Measurements from ENCODE around the gene SLC7A6. TPM values are rescaled to one million over a fixed set of nuclear protein-coding genes. Genes with fewer than 3 reads are reported as not detected.

SLC7A6 gene
- total RNA-seq, 2 experiments from 2014 or later, result 53.1 to 79.5 TPM

DNA sequence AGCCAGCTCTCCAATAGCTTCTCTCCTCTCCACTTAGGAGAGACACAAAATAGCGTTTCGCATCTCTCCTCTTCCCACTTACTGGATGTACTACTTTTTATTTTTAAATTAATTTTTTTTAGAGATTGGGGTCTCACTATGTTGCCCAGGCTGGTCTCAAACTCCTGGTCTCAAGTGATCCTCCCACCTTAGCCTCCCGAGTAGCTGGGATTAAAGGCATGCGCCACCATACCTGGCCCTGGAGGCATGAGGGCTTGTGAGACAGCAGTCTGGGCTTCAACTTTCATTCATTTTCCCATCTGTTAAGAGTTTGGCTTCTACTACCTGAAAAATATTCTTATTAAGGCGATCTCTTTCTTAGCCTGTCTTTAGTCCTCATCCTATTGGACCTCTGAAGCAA is 28.1 kb downstream of the SLC7A6 start:
- ChIA-PET CTCF (ENCODE audit: unreplicated experiment) (interaction anchor here (1.1 to 1.6 kb wide), 2 partner anchors 29 to 31 kb away, joined by 3 to 4 read pairs; partner anchors contain the start of gene SLC7A6), POLR2A (interaction anchor here (0.5 to 3.4 kb wide), 3 partner anchors 9 to 26 kb away, joined by 3 to 18 read pairs (median 3); partner anchors contain the start of genes PRMT7 and SLC7A6OS)
- peaks cover 95% of the 10 kb centered on the region for H3K36me3 ChIP-seq (ENCODE audit: insufficient read depth, low read length)
- H3K79me2 ChIP-seq (ENCODE audit: insufficient read depth, low read depth, low read length), result 0 out of 2 replicates have a peak, but pooled peaks cover 8% of the 10 kb centered on the region
- no peak overlapping the region for H3K27ac ChIP-seq (ENCODE audit: low read depth, low read length, poor library complexity, severe bottlenecking)
- H3K9me2 ChIP-seq (ENCODE audit: insufficient read depth, low read length), result no peaks in the 10 kb centered on the region
- H3K9me3 ChIP-seq (ENCODE audit: low read length), result no peaks in the 10 kb centered on the region
- intact Hi-C loops (cut with micrococcal nuclease; ENCODE audit: unreplicated experiment), result no loop called here
- H3K4me3 ChIP-seq (ENCODE audit: low read depth, low read length, poor library complexity, severe bottlenecking), result no peak overlapping the region
- DNase-seq (ENCODE audit: low spot score), result no peak
- H4K20me1 ChIP-seq (ENCODE audit: insufficient read depth, low read length), result no peaks in the 10 kb centered on the region
- BruUV-seq (replicated peaks), result no TSS peak
- no peak overlapping the region for H3K4me2 ChIP-seq (ENCODE audit: low read length)
- H3K4me1 ChIP-seq (ENCODE audit: insufficient read depth, low read length, poor library complexity, severe bottlenecking), result peaks cover 47% of the 10 kb centered on the region
- H2AFZ ChIP-seq (ENCODE audit: low read length), result no peak overlapping the region
- TF ChIP-seq, protein P1, sequence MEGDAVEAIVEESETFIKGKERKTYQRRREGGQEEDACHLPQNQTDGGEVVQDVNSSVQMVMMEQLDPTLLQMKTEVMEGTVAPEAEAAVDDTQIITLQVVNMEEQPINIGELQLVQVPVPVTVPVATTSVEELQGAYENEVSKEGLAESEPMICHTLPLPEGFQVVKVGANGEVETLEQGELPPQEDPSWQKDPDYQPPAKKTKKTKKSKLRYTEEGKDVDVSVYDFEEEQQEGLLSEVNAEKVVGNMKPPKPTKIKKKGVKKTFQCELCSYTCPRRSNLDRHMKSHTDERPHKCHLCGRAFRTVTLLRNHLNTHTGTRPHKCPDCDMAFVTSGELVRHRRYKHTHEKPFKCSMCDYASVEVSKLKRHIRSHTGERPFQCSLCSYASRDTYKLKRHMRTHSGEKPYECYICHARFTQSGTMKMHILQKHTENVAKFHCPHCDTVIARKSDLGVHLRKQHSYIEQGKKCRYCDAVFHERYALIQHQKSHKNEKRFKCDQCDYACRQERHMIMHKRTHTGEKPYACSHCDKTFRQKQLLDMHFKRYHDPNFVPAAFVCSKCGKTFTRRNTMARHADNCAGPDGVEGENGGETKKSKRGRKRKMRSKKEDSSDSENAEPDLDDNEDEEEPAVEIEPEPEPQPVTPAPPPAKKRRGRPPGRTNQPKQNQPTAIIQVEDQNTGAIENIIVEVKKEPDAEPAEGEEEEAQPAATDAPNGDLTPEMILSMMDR (conservative IDR thresholded peaks at IDR 0.05; ENCODE audit: low read length), result no peak
- no peak for TF ChIP-seq EZH2phosphoT487 (IDR thresholded peaks at IDR 0.05; ENCODE audit: borderline replicate concordance, low read depth, low read length)

DNA sequence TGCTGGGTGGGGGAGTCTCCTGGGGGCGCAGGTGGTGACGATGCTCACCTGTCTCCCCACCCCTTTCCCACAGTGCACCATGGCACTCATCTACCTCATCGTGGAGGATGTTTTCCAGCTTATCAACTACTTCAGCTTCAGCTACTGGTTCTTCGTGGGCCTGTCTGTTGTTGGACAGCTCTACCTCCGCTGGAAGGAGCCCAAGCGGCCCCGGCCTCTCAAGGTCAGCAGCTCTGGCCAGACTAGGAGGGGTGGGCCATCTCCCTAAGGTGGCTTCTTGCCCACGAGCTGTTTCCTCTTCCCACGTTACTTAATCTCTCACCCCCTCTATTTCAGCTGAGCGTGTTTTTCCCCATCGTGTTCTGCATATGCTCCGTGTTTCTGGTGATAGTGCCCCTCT is 32.0 kb downstream of the SLC7A6 start:
- Histone ChIP-seq H2AFZ (ENCODE audit: low read length) (no peak overlapping the region), H3K9me3 (ENCODE audit: low read length) (no peaks in the 10 kb centered on the region), H3K79me2 (ENCODE audit: insufficient read depth, low read depth, low read length) (no peaks in the 10 kb centered on the region), H4K20me1 (ENCODE audit: insufficient read depth, low read length) (peaks cover 6% of the 10 kb centered on the region; the same call in 1 of the 2 replicates), H3K9me2 (ENCODE audit: insufficient read depth, low read length) (no peaks in the 10 kb centered on the region), H3K36me3 (ENCODE audit: insufficient read depth, low read length) (peaks cover 100% of the 10 kb centered on the region), H3K4me3 (ENCODE audit: low read depth, low read length, poor library complexity, severe bottlenecking) (no peak overlapping the region), H3K27ac (ENCODE audit: low read depth, low read length, poor library complexity, severe bottlenecking) (no peak overlapping the region), H3K4me2 (ENCODE audit: low read length) (no peak overlapping the region), H3K4me1 (ENCODE audit: insufficient read depth, low read length, poor library complexity, severe bottlenecking) (peaks cover 10% of the 10 kb centered on the region)
- no TSS peak for BruUV-seq (replicated peaks)
- no peak for DNase-seq (ENCODE audit: low spot score)
- TF ChIP-seq, protein P1 (conservative IDR thresholded peaks at IDR 0.05; ENCODE audit: low read length), result no peak
- TF ChIP-seq EZH2phosphoT487 (IDR thresholded peaks at IDR 0.05; ENCODE audit: borderline replicate concordance, low read depth, low read length), result no peak
- intact Hi-C loops (cut with micrococcal nuclease; ENCODE audit: unreplicated experiment), result no loop called here
- ChIA-PET CTCF (ENCODE audit: unreplicated experiment) (no interaction called here), POLR2A (interaction anchor here (0.5 to 1.3 kb wide), 5 partner anchors 8 to 1148 kb away, joined by 3 to 5 read pairs (median 3); no protein-coding TSS in a partner anchor)

DNA sequence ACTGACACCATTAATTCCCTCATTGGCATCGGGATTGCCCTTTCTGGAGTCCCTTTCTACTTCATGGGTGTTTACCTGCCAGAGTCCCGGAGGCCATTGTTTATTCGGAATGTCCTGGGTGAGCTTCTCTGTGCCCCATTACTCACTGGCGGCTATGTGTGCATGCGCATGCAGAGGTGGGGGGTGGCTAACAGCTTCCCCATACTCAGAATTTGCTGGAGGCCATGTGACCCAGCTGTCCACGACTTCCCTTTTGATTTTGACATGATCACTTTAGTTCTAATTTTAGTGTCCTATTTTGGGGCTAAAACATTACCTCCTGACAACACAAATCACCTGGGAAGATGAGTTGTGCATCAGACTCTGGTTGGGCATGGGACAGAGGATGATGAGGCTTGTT is 32.4 kb downstream of the SLC7A6 start:
- Histone ChIP-seq H3K4me2 (ENCODE audit: low read length) (no peak overlapping the region), H3K9me2 (ENCODE audit: insufficient read depth, low read length) (no peaks in the 10 kb centered on the region), H3K36me3 (ENCODE audit: insufficient read depth, low read length) (peaks cover 100% of the 10 kb centered on the region), H4K20me1 (ENCODE audit: insufficient read depth, low read length) (peaks cover 6% of the 10 kb centered on the region; the same call in 1 of the 2 replicates), H3K27ac (ENCODE audit: low read depth, low read length, poor library complexity, severe bottlenecking) (no peak overlapping the region), H2AFZ (ENCODE audit: low read length) (no peak overlapping the region), H3K79me2 (ENCODE audit: insufficient read depth, low read depth, low read length) (no peaks in the 10 kb centered on the region), H3K9me3 (ENCODE audit: low read length) (no peaks in the 10 kb centered on the region), H3K4me3 (ENCODE audit: low read depth, low read length, poor library complexity, severe bottlenecking) (no peak overlapping the region), H3K4me1 (ENCODE audit: insufficient read depth, low read length, poor library complexity, severe bottlenecking) (peaks cover 6% of the 10 kb centered on the region)
- CTCF ChIA-PET (ENCODE audit: unreplicated experiment), result interaction anchor here (0.6 kb wide), 1 partner anchor 698 kb away, joined by 7 read pairs; no protein-coding TSS in a partner anchor
- intact Hi-C loops (cut with micrococcal nuclease; ENCODE audit: unreplicated experiment), result no loop called here
- POLR2A ChIA-PET, result interaction anchor here (0.5 to 1.3 kb wide), 6 partner anchors 9 to 1147 kb away, joined by 3 to 5 read pairs (median 3); no protein-coding TSS in a partner anchor
- no peak for DNase-seq (ENCODE audit: low spot score)
- no peak for TF ChIP-seq EZH2phosphoT487 (IDR thresholded peaks at IDR 0.05; ENCODE audit: borderline replicate concordance, low read depth, low read length)
- TF ChIP-seq, protein P1 (conservative IDR thresholded peaks at IDR 0.05; ENCODE audit: low read length), result no peak
- no TSS peak for BruUV-seq (replicated peaks)

Data from OCI-LY7 (cell line).